NCI-H446 treated with DMSO at 0.1 percent for 48 hours (cell line): ENCODE results near the gene EEF1G.
A peak's percentile ranks its signal among the peaks of the same experiment; 100 is the strongest.
"Not testable (repeated sequence)": the region's sequence is repeated elsewhere in the genome, so short reads cannot be mapped to it uniquely, and the experiment has no call there.

ENCODE experiments used
- DNase-seq: peaks from one replicate; lab custom pipeline; 2025; lab: John Stamatoyannopoulos, UW

The EEF1G gene, protein sequence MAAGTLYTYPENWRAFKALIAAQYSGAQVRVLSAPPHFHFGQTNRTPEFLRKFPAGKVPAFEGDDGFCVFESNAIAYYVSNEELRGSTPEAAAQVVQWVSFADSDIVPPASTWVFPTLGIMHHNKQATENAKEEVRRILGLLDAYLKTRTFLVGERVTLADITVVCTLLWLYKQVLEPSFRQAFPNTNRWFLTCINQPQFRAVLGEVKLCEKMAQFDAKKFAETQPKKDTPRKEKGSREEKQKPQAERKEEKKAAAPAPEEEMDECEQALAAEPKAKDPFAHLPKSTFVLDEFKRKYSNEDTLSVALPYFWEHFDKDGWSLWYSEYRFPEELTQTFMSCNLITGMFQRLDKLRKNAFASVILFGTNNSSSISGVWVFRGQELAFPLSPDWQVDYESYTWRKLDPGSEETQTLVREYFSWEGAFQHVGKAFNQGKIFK

DNA sequence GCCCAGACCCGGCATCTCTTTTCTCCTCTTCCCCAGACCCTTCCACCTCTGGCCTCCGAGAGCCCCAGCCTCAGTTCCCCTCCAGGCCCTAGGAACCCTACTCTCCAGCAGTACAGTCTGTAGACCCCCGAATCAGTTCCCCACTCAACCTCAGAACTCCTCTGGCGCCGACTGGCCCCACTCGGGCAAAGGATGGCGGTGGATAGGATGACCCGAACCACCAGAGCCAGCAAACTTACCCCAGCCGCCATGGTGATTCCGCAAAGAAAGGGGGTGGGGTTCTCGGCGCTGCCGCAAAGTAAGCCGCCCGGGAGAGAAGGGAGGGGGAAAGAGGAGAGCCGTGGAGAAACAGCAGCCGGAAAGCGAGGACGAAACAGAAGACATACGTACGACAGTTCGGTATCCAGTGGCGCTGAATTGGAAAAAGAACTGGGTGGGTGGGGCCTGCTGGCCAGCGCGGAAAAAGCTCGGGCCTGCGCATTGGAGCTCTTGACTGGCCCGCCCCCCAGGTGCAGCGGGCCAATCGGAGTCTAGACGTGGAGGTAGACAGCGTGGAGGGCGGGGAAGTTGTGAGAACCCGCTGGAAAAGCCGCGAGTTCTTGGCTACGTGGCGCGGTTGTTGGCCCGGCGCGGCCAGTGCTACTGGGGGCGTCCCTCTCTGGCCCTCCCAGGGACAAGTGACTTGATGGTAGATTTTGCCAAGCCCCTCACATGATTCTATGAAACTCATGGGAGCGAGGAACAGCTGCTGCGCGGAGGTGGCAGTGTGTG lies at the start of gene EEF1G:
Gene EEF1G (minus strand): TSS at position 300 of the 771 bp plus-strand sequence. CDS start 49 bp downstream, at position 251.
- peak; percentile 100 for DNase-seq

DNA sequence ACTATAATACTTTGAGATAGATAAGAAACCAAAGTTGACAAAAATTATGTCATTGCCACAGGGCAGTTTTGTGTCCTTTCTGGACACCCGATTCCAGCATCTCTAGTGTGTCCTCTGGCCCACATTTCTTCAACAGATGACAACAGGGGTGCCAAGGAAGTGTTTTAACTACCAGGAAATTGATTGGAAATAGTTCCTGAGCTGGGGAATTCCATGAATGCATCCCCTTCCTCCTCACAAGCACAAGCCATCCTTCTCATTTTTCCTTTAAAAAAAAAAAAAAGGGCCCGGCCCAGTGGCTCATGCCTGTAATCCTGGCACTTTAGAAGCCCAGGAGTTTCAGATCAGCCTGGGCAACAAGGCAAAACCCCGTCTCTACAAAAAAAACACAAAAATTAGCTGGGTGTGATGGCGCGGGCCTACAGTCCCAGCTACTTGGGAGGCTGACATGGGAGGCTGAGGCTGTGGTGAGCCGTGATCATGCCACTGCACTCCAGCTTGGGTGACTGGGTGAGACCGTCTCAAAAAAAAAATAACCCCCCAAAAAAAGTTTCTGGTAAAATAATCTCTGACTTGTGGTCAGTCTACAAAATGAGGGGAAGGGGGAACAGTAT lies 48.9 kb upstream of the EEF1G start:
- DNase-seq = no peak

DNA sequence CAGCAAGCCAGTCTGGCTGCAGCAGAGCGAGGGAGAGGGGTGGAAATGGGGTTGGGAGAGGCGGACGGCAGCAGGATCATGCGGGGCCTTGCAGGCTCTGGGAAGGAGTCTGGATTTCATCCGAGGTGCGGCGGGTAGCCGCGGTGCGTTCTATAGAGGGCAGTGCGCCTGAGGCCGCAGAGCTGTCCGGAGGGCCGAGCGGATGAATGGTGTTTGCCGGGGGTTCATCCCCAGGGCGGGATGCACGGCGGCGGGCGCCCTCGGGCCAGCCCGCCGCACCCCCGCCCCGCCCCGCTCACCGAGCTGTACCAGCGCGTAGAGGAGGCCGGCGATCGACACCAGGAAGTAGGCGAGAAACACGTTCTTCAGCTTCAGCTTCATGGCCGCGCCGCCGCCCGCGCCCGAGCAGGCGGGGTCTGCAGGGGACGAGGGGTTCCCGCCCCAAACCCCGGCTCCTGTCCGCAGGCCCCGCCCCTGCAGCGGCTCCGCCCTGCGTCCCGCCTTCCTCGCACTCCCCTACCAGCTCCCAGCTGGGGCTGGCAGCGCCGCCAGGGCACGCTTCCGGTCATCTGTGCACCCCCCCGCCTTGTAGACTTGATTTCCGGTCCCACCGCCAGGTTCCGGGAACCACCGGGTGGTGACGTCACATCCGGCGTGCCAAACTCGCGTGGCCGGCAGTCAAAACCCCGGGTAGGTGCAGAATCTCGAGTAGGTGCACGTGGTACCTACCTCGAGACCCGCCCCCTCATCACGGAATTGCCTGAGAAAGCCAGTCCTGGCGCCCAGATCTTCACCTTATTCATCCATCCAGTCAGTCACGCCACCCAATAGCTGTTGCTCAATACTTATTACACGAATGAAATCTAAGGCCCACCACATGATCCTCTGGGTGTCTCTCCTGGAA lies 48.1 kb upstream of the EEF1G start, which contains the start of gene B3GAT3:
Gene B3GAT3 (minus strand): TSS at position 420 of the 904 bp plus-strand sequence. CDS start 39 bp downstream, at position 381.
- DNase-seq = peak; percentile 97

DNA sequence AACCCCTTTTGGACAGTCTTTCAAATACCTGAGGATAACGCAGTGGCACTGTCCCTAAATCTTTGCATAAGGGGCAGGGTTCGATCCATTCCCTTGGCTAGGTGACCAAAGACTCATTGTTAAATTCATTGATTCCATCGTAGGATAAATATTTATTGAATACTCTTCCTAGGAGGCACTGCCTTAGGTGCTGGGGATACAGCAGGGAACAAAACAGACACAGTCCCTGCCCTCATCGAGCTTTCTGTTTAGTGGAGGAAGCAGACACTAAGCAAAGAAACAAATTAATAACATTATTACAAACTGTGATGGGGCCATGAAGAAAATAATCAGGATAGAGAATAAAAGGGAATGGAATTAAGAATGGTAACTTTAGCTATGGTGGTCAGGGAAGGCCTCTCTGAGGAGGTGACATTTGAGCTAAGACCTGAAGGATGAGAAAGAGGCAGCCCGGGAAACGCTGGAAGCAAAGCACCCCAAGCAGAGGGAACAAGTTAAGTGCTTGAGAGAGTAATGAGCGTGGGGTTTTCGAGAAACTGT lies 47.4 kb upstream of the EEF1G start:
- no peak for DNase-seq

DNA sequence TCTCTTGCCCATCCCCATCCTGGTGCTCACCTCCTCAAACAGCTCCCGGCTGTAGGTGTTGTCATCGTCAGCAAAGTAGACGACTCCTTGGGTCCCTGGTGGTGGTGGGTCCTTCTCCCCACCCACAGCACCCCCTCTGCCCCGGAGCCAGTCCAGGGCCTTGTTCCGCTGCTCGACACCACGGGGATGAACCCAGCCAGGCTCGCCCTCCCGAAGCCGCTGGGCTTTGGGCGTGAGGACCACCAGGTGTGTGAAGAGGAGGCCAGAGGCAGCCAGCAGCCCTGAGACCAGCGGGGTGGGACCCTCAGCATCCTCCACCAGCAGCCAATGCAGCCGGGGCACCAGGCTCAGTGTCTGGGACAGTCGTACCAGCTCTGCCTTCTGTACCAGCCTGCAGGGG lies 43.3 kb upstream of the EEF1G start:
- DNase-seq = not testable (repeated sequence)

DNA sequence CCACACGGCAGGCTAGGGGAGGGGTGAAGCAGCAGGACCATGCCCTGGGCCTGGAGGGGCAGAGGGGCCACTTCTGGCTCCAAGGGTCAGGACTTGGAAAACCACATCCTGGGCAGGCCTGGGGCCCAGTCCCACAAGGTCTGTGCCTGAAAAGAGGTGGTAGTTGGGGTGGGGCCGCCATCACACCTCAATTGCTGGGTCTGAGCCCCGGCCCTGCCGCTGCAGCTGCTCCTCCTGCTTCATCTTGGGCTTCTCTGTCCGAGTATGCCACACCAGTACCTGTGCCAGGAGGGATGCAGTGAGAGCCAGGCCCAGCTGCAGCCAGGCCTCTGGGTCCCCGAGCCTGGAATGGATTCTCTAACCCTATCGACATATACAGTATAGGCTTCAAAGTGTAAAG lies 41.8 kb upstream of the EEF1G start:
- no peak for DNase-seq

DNA sequence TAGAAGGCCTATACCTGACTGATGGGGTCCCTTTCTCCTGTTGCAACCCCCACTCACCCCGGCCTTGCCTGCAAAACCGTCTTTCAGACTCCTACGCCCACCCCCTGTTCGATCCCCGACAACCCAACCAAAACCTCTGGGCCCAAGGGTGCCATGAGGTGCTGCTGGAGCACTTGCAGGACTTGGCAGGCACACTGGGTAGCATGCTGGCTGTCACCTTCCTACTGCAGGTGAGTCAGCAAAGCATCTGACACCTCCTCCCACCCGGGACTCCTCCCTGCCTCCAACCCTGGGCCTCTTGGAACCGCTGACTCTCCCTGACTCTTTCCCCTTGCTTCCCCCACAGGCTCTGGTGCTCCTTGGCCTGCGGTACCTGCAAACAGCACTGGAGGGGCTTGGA lies 40.6 kb upstream of the EEF1G start:
- no peak for DNase-seq

DNA sequence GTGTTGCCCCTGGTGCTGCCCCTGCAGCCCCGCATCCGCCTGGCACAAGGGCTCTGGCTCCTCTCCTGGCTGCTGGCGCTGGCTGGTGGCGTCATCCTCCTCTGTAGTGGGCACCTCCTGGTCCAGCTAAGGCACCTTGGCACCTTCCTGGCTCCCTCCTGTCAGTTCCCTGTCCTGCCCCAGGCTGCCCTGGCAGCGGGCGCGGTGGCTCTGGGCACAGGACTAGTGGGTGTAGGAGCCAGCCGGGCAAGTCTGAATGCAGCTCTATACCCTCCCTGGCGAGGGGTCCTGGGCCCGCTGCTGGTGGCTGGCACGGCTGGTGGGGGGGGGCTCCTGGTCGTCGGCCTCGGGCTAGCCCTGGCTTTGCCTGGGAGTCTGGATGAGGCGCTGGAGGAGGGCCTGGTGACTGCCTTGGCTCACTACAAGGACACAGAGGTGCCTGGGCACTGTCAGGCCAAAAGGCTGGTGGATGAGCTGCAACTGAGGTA lies 39.6 kb upstream of the EEF1G start:
- DNase-seq = no peak

DNA sequence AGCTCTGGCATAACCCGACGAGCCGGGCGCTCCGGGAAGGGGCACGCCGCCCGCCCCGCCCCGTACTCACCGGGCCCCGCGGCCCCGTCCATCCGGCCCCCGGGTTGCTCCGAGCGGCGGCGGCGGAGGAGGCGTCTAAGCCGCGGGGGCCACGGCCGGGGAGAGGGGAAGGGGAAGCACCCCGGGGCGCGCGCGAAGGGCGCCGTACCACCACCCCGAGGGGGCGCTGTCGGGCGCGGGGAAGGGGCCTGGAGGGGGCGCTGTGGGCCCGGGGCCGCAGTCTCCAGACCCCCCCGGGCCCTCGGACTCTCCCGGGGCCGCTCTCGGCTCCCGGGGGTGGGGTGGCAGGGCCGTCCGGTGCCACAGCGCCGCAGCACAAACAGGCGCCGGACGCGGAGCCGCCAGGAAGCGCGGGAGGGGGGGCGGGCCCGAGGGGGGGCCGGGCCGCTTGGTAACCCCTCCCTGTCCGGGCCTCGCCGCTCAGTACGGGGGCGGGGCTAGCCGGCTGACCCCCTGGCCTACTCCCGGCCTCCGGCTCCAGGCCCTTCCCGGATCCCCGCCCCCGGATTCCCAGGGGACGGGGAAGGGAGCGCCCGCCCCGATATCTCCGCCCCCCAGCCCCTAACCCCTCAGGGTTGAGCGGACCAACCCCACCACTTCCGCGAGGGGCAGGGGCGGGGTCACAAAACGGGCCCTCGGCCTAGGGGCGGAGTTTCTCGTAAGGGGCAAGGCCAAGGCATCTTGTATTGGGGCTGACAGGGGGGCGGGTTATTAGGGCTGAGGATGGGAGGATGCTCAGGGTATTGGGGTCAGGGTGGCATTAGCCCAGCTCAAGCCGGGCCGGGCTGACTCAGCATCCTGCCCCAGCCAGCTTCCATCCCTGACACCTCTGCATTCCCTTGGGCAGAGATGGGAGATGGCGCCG lies 38.9 kb upstream of the EEF1G start, which contains the start of the genes EML3 and ROM1:
Gene EML3 (minus strand): TSS at position 410 of the 925 bp plus-strand sequence. CDS start 318 bp downstream, at position 92.
Gene ROM1 (plus strand): TSS at position 892 of the 925 bp plus-strand sequence. CDS start 25 bp downstream, at position 917.
- peak; percentile 57 for DNase-seq

DNA sequence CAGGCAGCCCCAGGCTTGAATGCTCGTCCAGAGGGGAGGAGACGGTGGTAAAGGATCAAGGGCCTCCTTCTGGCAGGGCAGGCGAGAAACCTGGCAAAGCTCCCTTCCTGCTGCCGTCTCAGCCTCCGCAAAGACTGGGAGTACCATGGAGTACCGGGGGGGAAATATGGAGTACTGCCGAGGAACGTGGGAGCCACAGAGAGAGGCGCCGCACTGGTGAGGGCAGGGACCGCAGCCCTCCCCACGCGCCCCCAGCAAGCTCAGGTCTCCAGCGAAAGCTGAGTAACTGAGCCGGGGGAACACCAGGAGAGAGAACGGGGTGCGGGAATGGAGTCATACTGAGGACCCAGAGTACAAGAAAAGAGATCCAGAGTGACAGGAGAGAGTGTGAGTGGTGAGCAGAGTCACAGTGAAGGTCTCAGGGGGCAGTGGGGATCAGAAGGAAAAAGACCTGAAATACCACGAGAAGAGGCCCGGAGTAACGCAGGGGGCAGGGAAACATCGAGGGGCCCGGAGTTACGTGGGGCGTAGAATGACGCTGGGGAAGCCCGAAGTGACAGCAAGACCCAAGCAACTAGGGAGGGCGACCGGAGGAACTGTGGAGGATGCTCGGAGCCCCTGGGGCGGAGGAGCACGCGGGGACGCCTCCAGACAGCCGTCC lies 38.1 kb upstream of the EEF1G start:
- peak; percentile 15 for DNase-seq

DNA sequence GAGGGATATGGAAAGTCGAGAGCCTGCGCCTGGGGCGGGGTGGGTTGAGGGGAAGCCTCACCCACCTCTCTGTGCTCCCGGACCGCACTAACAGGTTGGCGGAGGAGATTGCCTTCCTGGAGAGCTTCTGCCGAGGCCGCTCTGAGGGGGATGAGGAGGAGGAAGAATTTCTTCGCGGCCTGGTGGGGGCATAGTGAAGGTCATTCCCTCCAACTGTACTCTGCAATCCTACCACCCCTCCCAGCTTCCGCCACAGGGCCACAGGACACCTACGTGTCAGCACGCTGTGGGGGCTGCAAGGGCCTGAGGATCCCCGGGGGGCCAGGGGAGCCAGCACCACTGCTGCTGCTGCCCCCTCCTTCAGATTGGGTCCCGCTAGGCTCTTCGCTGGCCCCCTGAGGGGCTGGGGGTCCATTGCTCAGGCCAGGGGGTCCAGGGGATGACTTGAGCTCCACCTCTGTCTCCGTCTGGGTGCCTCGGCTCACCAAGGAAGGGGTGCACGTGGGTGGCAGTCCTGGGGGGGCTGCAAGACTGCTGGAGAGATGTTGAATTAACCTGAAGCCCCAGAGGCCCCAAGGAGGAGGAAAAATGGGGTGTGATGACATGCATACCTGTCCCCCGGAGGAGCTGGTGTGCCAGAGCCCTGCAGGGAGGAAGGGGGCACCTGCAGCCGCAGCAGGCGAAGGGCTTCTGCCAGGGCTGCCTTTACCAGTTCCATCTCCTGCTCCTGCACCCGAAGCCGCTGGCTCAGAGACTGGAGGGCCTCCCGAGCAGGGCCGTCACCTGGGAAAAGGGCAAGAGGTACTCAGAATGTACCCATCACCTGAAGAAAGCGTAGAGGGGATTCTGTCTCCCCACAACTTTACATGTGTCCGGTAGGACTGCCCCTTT lies 37.4 kb upstream of the EEF1G start:
- DNase-seq = no peak

DNA sequence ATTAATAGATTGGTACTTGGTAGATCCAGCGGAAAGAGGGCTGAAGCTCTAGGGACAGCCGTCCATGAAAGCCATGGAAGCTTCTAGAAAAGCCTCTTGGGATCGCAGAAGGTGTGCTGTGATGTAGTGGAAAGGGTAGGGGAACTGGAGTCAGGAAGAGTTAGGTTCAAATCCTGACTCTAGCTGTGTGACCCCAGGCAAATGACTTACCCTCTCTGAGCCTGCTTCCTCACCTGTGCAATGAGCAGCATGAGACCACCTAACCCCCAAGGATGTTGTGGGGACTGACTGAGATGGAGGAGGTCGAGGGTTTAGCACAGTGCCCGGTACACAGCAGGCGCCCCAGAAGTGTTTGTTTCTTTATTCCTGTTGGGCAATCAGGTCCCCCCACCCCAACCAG lies 36.7 kb upstream of the EEF1G start:
- DNase-seq = no peak

DNA sequence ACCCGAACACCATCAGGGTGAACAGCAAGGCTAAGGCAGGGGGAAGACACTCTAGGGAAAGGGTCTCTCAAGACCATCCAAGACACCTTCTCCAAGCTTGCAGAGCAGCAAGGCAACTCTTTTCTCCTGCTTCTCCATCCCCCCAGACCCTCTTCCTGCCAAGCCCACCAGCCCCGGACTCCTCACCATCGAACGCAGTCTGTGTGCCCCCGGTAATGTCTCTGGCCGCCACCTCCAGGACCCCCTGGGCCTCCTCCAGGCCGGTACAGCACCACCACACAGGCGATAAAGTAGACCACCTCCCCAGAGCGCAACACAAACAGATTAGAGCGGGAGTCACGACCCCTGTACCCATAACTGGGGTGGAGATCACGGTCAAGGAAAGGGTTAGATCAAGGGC lies 35.1 kb upstream of the EEF1G start:
- DNase-seq = no peak

DNA sequence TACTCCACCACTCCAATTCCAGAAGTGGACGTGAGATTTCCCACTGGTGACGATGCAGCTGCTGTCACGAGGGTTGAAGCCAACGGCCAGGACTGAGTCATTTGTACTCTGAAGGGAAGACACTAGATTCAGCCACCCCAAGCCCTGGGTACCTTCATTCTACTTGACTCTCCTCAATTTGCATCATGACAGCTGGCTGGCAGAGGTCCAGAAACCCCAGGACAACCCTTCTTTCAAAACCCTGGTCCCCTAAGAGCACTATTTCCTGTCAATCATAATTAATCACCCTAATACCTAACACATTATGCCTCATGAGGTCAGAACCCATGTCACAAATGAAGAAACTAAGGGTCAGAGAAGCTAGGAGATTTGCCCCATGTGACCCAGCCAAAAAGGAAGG lies 34.0 kb upstream of the EEF1G start:
- no peak for DNase-seq

DNA sequence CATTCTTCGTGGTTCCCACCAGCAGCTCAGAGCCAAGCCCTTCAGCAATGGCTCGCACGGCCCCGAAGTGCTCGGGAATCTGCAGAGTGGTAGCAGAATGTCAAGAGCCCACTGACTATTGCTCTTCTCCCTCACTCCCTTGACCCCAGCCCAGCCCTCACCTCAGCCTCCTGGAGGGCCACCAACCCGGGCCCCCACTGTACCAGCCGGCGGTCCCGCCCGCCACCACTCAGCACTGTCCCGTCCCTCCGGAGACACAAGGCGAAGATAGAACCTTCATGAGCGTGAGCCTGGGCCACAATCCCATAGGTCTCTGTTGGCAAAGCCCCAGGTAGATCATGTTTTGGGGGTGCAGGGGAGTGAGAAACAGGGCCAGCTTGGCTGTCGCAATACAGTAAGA lies 32.2 kb upstream of the EEF1G start:
- DNase-seq = no peak

DNA sequence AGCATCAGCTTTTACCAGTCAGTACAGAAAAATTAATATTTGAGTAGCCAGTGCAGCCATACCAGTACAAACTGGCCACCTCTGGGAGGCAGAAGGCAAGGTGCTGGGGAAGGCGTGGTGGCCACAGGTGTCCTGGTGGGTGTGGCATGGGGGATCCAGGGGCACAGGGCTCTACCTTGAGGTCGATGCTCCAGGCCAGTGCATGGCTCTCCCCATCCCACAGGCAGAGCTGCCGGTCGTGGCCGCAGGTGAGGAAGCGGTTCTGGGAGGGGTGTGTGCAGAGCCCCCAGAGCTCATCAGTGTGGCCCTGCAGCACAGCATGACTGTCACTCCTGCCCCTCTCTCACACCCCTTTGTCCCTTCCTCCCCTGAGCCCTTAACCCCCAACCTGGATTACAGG lies 31.8 kb upstream of the EEF1G start:
- DNase-seq = no peak

DNA sequence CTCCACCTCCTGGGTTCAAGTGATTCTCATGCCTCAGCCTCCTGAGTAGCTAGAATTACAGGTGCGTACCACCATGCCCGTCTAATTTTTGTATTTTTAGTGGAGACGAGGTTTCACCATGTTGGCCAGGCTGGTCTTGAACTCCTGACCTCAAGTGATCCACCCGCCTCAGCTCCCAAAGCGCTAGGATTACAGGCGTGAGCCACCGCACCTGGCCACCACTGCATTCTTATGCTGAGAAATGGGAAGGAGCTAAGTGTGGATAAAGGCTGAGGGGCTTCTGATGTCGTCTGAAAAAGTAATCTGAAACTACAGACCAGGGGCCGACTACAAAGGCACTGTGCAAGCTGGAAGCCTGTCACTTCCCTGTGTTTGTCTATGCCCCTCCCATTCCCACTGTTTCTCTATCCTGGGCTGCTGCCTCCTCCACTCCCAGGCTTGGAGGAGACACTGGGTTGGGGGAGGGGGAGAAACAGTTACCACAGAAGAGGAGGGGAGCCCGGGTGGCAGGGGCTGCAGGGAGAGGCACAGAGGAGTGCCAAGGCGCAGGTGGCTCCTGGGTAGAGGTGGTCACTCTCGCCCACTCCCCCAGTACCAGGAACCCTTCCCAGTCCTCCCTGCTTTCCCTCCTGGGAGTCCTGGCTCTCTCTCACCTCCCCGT lies 30.9 kb upstream of the EEF1G start:
- DNase-seq = no peak
